Activated CD8-positive, alpha-beta memory T cell treated with anti-CD3 and anti-CD28 coated beads for 24 hours (primary cell): Measurements from ENCODE around the gene TGIF2LY.
"Not testable (repeated sequence)": the region's sequence is repeated elsewhere in the genome, so short reads cannot be mapped to it uniquely, and the experiment has no call there.

ENCODE experiments used
- DNase-seq: peaks from one replicate; pipeline ENCODE4 v3.0.0-alpha.2; 2020

Gene TGIF2LY

GRCh38 chrY:3578767-3579166, at the start of gene TGIF2LY:
TSS of gene TGIF2LY (plus strand) at chrY:3579067. CDS start at chrY:3579245, 178 bp downstream.
- not testable (repeated sequence) for DNase-seq
